Glutamatergic neuron (in vitro differentiated cells): ENCODE data around the gene STRN. TPM values are rescaled to one million over a fixed set of nuclear protein-coding genes. Genes with fewer than 3 reads are reported as not detected.
A peak's percentile ranks its signal among the peaks of the same experiment; 100 is the strongest.
"Not testable (repeated sequence)": the region's sequence is repeated elsewhere in the genome, so short reads cannot be mapped to it uniquely, and the experiment has no call there.

Experiments
- DNase-seq: peaks from one replicate; pipeline ENCODE4 v3.0.0; 2022
- H3K27ac Mint-ChIP-seq: one replicate; pipeline ENCODE4 v1.8.0; 2020; ENCODE audit warnings: mild to moderate bottlenecking, mixed read lengths, inconsistent platforms; ENCODE audit not compliant: unreplicated experiment
- H3K27me3 Mint-ChIP-seq: one replicate; pipeline ENCODE4 v1.8.0; 2020; ENCODE audit warnings: mild to moderate bottlenecking, moderate library complexity, mixed read lengths, inconsistent platforms; ENCODE audit not compliant: unreplicated experiment
- H3K36me3 Mint-ChIP-seq: one replicate; pipeline ENCODE4 v1.8.0; 2020; ENCODE audit warnings: mild to moderate bottlenecking, mixed read lengths, inconsistent platforms; ENCODE audit not compliant: unreplicated experiment
- H3K4me1 Mint-ChIP-seq: one replicate; pipeline ENCODE4 v1.8.0; 2020; ENCODE audit warnings: mild to moderate bottlenecking, low read depth, mixed read lengths, inconsistent platforms; ENCODE audit not compliant: unreplicated experiment
- H3K4me3 Mint-ChIP-seq: one replicate; pipeline ENCODE4 v1.8.0; 2020; ENCODE audit warnings: mild to moderate bottlenecking, mixed read lengths, inconsistent platforms; ENCODE audit not compliant: unreplicated experiment
- H3K9me3 Mint-ChIP-seq: one replicate; pipeline ENCODE4 v1.8.0; 2020; ENCODE audit warnings: mild to moderate bottlenecking, moderate library complexity, mixed read lengths, inconsistent platforms; ENCODE audit not compliant: unreplicated experiment
- total RNA-seq: library from RNA; stranded (reverse); fragmentation: NEBNext Ultra II Directional; extraction: Animal tissue kit (Norgen Biotek cat#: 25700); gene quantifications from one replicate; pipeline ENCODE4 v1.2.1, GENCODE V29; 2021; ENCODE audit not compliant: unreplicated experiment
- TF ChIP-seq, protein P1 (sequence below): fragments of 200-600 bp; sonication (generic); IDR thresholded peaks from one replicate; pipeline ENCODE4 v1.5.0; 2021; ENCODE audit not compliant: partially characterized antibody, unreplicated experiment

STRN gene
- total RNA-seq, 1 donor from 2014 or later: 20.8 TPM

DNA sequence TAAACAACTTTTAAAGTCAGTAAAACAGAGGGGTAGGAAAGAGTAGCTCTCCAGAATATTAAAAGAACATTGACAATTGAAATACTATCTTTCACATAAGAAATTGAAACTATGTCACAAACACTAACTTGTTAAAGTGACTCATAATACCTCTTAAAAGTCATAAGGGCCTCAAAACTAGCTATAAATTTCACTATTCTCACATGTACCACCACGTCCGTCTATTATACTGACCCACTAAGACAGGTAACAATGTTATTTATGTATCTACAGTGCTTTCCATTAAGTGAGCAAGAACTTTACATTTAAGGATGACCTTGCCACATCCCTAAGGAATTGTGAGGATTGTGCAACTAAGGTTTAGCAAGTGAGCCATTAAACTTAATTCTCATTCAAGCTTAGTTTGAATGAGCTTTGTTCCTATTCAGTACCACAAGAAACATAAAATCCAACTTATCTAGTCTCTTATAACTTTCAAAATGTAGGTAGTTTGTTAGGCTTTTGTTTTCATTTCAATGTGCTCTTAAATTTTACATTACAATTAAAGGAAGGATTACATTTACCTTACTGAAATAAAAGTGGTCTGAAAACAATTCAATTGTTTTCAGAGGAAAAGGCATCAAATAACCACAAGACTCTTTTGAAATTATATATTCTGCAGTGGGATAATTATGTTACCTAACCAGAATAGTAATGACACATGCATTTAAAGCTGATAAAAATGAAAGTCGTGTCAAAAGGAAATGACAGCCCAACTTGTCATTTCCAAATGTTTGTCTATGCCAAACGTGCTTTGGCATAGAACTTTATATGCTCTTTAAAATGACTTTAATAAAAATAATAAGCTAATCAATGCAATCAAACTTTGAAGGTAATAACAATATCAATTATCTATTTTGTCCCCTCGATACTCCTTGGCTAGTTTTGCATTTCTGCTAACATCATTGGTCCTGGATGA lies 39.9 kb downstream of the STRN start:
- H3K4me1 Mint-ChIP-seq, DNase-seq, H3K27me3 Mint-ChIP-seq, H3K9me3 Mint-ChIP-seq, H3K36me3 Mint-ChIP-seq, H3K4me3 Mint-ChIP-seq, H3K27ac Mint-ChIP-seq: not testable (repeated sequence)

DNA sequence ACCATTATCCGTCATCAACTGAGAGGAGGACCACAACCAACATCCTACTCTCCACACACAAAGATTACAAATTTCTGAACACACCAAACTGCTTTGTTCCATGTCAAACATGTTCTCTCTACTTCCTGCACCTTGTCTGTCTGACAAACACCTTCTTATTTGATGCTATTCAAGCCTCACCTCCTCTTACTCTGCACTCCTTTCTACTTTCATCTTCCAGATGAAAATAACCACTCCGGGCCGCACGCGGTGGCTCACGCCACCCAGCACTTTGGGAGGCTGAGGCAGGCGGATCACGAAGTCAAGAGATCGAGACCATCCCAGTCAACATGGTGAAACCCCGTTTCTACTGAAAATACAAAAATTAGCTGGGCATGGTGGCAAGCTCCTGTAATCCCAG lies 43.7 kb downstream of the STRN start:
- not testable (repeated sequence) for H3K27ac Mint-ChIP-seq, H3K9me3 Mint-ChIP-seq, H3K36me3 Mint-ChIP-seq, H3K4me1 Mint-ChIP-seq, H3K4me3 Mint-ChIP-seq, H3K27me3 Mint-ChIP-seq, DNase-seq

DNA sequence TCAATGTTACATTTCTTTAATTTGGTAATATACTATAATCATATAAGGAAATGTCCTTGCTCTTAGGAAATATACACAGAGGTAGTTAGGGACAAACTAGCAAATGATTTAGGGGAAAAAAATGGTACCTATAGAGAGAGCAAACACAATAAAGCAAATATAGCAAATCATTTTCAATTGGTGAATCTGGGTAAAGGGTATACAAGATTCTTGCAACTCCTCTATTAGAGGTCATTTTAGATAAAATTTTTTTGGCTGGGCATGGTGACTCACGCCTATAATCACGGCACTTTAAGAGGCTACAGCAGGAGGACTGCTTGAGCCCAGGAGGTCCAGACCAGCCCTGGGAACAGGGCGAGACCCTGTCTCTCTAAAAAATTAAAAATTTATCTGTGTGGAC lies 44.4 kb downstream of the STRN start:
- Mint-ChIP-seq H3K9me3 (no peaks in the 10 kb centered on the region), H3K27me3 (no peaks in the 10 kb centered on the region), H3K27ac (no peak overlapping the region), H3K36me3 (no peaks in the 10 kb centered on the region), H3K4me1 (no peaks in the 10 kb centered on the region), H3K4me3 (no peak overlapping the region)
- TF ChIP-seq, protein P1, sequence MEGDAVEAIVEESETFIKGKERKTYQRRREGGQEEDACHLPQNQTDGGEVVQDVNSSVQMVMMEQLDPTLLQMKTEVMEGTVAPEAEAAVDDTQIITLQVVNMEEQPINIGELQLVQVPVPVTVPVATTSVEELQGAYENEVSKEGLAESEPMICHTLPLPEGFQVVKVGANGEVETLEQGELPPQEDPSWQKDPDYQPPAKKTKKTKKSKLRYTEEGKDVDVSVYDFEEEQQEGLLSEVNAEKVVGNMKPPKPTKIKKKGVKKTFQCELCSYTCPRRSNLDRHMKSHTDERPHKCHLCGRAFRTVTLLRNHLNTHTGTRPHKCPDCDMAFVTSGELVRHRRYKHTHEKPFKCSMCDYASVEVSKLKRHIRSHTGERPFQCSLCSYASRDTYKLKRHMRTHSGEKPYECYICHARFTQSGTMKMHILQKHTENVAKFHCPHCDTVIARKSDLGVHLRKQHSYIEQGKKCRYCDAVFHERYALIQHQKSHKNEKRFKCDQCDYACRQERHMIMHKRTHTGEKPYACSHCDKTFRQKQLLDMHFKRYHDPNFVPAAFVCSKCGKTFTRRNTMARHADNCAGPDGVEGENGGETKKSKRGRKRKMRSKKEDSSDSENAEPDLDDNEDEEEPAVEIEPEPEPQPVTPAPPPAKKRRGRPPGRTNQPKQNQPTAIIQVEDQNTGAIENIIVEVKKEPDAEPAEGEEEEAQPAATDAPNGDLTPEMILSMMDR: no peak
- DNase-seq: no peak

DNA sequence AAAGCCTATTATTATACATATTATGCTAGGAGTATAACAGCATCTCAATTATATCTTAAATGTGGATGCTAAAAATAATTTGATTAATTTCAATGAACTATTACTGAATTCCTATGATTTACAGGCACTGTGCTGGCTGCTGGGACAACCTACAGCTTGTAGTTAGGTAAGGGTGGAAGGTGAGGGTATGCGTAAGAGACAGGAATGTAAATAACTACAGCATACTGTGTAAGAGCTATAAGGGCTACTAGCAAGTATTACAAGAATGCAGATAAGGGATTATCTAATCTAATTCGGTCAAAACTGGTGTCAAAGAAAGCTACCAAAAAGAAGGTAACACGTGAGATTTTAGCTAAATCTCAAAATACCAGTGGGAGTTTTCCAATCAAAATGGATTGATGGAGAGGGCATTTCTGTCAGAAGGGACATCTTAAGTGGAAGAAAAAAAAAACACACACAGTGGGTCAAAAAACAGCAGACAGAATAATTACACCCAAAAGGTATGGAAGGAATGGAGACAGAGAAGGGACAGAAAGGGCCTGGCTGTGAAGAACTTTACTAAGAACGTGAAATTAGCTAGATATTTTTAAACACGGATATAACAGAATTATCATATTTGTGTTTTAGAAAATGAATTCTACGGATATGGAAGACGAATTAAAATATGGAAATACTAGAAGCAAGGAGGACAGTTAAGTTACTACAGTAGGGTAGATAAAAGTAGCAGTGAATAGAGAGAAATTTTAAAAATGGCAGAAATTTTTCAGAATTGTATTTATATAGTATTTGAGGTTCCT lies 47.1 kb downstream of the STRN start:
- no peak for DNase-seq
- H3K4me3 Mint-ChIP-seq: no peak overlapping the region
- TF ChIP-seq, protein P1: no peak
- no peak overlapping the region for H3K27ac Mint-ChIP-seq
- no peaks in the 10 kb centered on the region for H3K27me3 Mint-ChIP-seq
- H3K36me3 Mint-ChIP-seq: no peaks in the 10 kb centered on the region
- H3K4me1 Mint-ChIP-seq: no peaks in the 10 kb centered on the region
- no peaks in the 10 kb centered on the region for H3K9me3 Mint-ChIP-seq

DNA sequence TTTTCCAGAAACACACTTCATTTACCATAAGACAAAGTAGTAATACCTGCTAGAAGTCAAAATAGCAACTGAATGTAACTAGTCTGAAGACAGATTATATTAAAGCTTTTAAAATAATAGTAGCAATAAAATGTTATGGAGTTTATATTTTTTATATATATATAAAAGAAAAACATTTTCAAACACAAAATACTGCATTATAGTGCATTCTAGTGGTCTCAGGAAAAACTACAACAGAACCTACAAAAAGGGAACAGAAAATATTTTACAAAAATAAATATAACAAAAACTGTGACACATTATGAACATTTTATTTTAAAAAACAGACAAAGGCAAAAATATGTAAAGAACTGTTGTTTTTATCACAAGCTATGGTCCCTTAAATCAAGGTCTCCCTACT lies 48.0 kb downstream of the STRN start:
- Mint-ChIP-seq H3K4me3 (no peak overlapping the region), H3K9me3 (no peaks in the 10 kb centered on the region), H3K27ac (no peak overlapping the region), H3K4me1 (no peaks in the 10 kb centered on the region), H3K36me3 (no peaks in the 10 kb centered on the region), H3K27me3 (no peaks in the 10 kb centered on the region)
- DNase-seq: no peak
- TF ChIP-seq, protein P1: peak; percentile 30
